NCI-H460 (cell line): ENCODE results near the gene PDK4. TPM values are rescaled to one million over a fixed set of nuclear protein-coding genes. Genes with fewer than 3 reads are reported as not detected.

Source experiments
- DNase-seq: peaks from one replicate; pipeline ENCODE4 v3.0.0-alpha.2; 2016; ENCODE audit warnings: low read depth; ENCODE audit errors: extremely low read depth
- polyA plus RNA-seq: library from polyadenylated mRNA; depleted of rRNA; stranded (reverse); fragments of >200 nt; gene quantifications from 2 replicates; pipeline ENCODE4 v1.2.3, GENCODE V29; 2014; cell fraction: nucleus; rRNA removed
- total RNA-seq: library from RNA; depleted of rRNA; stranded (reverse); fragments of >200 nt; shearing (Covaris generic); gene quantifications from 2 replicates; pipeline ENCODE4 v1.2.3, GENCODE V29; 2014; rRNA removed

The PDK4 gene
- total RNA-seq: 5.8 and 6.2 TPM in 2 replicates
- 2.3 and 5.9 TPM in 2 replicates for polyA plus RNA-seq

GRCh38 chr7:95596198-95597063 lies at the start of gene PDK4:
TSS of gene PDK4 (minus strand) at chr7:95596516. CDS start at chr7:95596293, 223 bp downstream.
- peak; percentile 72 for DNase-seq

- no peak for DNase-seq
Measured at GRCh38 chr7:95642173-95642572, 45.9 kb upstream of the PDK4 start.

- no peak for DNase-seq
Measured at GRCh38 chr7:95636140-95636940, 40.0 kb upstream of the PDK4 start.

- DNase-seq: no peak
Measured at GRCh38 chr7:95632609-95633008, 36.3 kb upstream of the PDK4 start.

- no peak for DNase-seq
Measured at GRCh38 chr7:95631527-95631926, 35.2 kb upstream of the PDK4 start.

- DNase-seq: peak; percentile 69
Measured at GRCh38 chr7:95630702-95631458, 34.6 kb upstream of the PDK4 start.

- DNase-seq: peak; percentile 99
Measured at GRCh38 chr7:95628831-95629439, 32.6 kb upstream of the PDK4 start.

GRCh38 chr7:95623788-95624187 lies 27.5 kb upstream of the PDK4 start:
- DNase-seq: no peak

- no peak for DNase-seq
Measured at GRCh38 chr7:95622859-95623258, 26.5 kb upstream of the PDK4 start.

- DNase-seq: no peak
Measured at GRCh38 chr7:95622001-95622549, 25.8 kb upstream of the PDK4 start.

GRCh38 chr7:95621404-95621803 lies 25.1 kb upstream of the PDK4 start:
- no peak for DNase-seq

- DNase-seq: no peak
Measured at GRCh38 chr7:95620631-95621030, 24.3 kb upstream of the PDK4 start.

GRCh38 chr7:95619921-95620320 lies 23.6 kb upstream of the PDK4 start:
- DNase-seq: no peak

- DNase-seq: no peak
Measured at GRCh38 chr7:95619517-95619916, 23.2 kb upstream of the PDK4 start.

GRCh38 chr7:95614442-95614940 lies 18.2 kb upstream of the PDK4 start:
- no peak for DNase-seq

- no peak for DNase-seq
Measured at GRCh38 chr7:95611224-95611623, 14.9 kb upstream of the PDK4 start.

GRCh38 chr7:95609277-95609971 lies 13.1 kb upstream of the PDK4 start:
- no peak for DNase-seq

- DNase-seq: peak; percentile 81
Measured at GRCh38 chr7:95608359-95609173, 12.2 kb upstream of the PDK4 start.
